Stimulated activated CD4-positive, alpha-beta T cell treated with anti-CD3 and anti-CD28 coated beads, Interleukin-12 subunit alpha, Interleukin-12 subunit beta, amount 100 ng/mL, for 4 hours (primary cell): ENCODE measurements around the gene SUPT3H.
"Not testable (repeated sequence)": the region's sequence is repeated elsewhere in the genome, so short reads cannot be mapped to it uniquely, and the experiment has no call there.

ENCODE experiments used
- DNase-seq: peaks from one replicate; pipeline ENCODE4 v3.0.0-alpha.2; 2020

SUPT3H gene

DNA sequence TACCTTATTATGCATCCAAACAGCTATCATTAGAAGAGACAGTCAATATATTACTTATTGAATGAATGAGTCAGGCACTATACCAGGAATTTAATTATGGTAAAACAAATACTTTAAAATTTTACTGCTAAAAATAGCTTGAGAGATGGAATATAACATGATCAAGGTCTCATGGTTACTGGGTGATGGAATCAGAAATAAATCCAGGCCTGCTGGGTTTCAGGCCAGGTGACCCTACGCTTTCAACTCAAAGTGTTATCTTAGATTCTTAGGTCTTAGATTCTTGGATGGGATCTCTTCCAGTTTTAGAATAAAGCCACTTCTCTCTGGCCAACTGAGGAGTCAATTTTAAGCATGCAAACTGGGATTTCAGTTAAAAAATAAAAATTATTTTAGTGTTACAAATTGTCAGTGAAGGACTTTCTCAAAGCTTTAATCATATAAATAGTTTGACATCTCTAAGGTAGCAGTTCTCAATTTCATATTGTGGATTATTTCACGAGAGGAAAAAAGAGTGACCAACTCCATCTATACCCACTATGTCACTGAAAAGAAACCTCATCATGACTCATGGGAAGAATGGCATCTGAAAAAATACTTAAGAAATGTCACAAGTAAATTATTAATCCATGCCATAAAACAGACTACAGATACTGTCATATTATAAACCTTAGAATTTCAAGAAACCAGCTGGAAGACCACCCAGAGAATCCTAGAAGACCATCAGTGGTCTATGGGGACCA, 333.1 kb downstream of the SUPT3H start:
- no peak for DNase-seq

GRCh38 chr6:45044086-45044485, 333.6 kb downstream of the SUPT3H start:
- DNase-seq: no peak

DNA sequence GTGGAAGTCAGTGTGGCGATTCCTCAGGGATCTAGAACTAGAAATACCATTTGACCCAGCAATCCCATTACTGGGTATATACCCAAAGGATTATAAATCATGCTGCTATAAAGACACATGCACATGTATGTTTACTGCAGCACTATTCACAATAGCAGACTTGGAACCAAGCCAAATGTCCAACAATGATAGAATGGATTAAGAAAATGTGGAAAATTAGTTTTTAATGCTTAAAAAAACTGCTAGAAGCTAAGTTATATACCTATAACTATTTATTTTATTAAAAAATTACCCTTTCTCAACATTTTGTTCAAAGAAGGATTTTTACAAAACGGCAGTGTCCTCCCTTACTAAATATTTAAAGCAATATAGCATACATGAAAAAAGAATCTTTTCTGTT, 335.1 kb downstream of the SUPT3H start:
- DNase-seq: not testable (repeated sequence)

- no peak for DNase-seq
Measured at GRCh38 chr6:45038226-45038625, 339.5 kb downstream of the SUPT3H start.

DNA sequence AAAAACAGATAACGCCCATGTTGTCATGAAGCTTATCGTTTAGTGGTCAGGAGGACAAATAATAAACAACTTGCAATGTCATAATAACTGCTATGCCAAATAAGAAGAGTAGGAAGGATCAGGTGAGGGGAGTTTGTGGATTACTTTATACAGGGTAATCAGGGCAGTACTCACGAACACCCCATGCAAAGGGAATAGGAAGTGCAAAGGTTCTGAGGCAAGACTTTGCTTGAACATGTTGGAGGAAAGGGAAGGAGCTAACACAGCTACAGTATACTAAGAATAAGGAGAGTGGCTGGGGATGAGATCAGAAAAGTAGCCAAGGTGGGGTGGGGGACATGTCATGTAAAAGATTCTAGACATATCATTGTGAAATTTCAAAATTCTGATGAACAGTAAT, 341.6 kb downstream of the SUPT3H start:
- no peak for DNase-seq

DNA sequence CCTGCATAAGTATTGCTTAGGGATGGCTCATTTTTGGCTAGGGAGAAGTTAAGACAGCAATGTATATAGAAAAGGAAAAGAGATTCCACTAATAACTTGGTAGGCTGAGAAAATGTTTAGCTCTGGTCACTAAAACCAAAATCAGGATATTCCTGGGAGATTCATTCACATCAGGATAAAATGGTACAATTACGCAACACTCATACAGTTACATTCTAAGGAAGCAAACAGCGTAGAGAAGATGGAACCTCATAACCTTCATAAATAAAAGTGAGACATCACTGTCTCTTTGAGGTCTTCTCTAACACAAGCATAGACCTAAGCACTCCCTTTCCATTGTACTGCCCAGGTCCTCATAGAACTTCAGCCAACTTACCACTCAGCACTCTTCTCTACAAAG, 345.3 kb downstream of the SUPT3H start:
- DNase-seq: no peak

GRCh38 chr6:45031601-45032000, 346.1 kb downstream of the SUPT3H start:
- no peak for DNase-seq

DNA sequence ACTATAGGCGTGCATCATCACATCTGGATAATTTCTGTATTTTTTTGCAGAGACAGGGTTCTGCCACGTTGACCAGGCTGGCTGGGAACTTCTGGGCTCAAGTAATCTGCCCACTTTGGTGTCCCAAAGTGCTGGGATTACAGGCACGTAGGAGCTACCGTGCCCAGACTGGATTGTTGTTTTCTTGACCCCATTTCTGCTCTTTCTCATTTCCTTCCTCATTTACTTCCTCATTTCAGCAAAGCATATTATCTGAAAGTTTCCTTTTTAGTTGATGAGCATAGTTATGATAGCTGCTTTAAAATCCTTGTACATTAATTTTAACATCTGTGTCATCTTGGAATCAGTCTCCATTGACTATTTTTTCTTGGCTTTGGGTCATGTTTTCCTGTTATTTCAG, 350.6 kb downstream of the SUPT3H start:
- no peak for DNase-seq

DNA sequence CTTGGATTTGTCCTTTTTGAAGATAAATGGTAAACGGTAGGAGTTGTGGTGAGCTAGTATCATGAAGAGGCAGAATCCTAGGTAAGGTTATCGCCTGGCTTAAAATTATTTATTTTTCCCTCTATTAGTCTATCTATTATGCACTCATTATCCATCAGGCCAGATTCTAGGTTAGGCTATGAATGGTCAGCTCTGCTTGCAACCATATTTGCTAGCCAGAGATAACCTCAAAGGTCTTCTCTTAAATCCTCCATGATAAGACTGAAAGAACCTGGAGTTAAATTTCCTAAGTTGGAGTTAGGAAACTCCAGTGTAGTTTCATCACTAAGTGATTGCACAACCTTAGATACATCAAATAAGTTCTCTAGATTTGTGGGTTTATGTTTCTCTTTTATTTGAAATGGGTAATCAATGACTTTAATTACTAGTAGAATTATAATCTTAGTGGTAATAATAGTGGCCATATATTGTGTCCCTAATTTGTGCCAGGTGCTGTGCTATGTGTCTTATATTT, 351.7 kb downstream of the SUPT3H start:
- no peak for DNase-seq

DNA sequence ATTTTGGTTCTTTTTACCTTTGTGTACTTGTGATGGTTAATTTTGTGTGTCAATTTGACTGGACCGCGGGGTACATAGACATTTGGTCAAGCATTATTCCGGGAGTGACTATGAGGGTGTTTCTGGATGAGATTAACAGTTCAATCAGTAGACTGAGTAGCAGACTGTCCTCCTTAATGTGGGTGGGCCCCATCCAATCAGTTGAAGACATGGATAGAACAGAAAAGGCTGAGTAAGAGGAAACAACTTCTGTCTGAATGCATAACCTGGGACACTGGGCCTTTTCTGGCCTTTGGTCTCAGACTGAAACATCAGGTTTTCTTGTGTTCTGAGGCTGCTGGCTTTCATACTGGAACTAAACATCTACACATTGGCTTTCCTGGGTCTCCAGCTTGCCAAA, 353.1 kb downstream of the SUPT3H start:
- no peak for DNase-seq

DNA sequence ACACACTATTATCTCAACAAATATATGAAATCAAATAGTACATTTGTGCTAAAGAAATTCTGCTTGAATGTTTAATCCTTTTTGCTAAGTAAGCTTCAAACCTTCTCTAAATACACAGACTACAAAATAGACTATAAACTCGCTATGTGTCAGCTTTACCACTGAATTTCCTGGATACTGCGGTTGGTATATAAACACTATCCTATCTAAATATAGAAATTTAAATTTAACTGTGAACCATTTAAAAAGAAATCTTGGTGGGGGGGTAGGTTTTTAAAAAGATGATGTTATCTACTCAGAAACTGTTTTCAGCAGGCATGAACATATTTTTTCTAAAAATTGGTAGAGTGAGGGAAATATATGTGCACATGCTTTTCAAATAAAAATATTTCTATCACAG, 356.1 kb downstream of the SUPT3H start:
- DNase-seq: no peak

DNA sequence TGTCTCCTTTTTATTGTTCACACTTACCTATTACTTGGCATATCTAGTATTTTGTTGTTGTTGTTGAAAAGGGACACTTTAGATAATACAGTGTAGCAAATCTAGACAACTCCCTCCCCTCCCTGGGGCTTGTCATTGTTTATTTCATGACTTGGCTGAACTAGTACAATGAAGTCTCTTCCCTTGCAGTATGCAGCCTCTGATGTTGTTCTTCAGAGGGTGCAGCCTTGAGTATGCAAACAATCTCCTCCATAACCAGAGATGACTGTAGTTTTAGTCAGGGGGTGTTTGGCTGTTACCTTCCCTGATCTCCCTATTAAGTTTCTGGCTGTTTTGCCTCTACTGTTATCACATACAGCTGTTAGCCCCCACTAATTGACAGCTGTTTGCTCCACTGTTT, 365.0 kb downstream of the SUPT3H start:
- no peak for DNase-seq

GRCh38 chr6:45009576-45009975, 368.2 kb downstream of the SUPT3H start:
- DNase-seq: no peak

DNA sequence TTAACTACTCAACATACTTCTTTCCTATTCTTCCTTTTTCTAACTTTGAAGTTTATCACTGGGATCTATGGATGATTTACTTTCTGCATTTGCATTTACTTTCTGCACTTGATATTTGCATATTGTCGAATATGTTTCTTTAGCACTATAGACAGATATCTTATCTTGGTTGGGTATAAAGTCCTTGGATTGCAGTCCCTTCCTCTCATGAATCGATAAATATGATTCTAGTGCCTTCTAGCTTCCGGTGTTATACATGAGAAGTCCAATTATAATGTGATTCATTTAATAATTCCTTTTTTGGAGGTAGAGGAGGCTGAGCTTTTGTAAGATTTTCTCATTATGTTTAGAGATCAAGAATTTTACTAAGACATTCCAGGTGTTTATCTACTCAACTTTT, 370.8 kb downstream of the SUPT3H start:
- DNase-seq: no peak

- no peak for DNase-seq
Measured at GRCh38 chr6:45003961-45004360, 373.8 kb downstream of the SUPT3H start.

GRCh38 chr6:45003387-45003786, 374.3 kb downstream of the SUPT3H start:
- DNase-seq: no peak

DNA sequence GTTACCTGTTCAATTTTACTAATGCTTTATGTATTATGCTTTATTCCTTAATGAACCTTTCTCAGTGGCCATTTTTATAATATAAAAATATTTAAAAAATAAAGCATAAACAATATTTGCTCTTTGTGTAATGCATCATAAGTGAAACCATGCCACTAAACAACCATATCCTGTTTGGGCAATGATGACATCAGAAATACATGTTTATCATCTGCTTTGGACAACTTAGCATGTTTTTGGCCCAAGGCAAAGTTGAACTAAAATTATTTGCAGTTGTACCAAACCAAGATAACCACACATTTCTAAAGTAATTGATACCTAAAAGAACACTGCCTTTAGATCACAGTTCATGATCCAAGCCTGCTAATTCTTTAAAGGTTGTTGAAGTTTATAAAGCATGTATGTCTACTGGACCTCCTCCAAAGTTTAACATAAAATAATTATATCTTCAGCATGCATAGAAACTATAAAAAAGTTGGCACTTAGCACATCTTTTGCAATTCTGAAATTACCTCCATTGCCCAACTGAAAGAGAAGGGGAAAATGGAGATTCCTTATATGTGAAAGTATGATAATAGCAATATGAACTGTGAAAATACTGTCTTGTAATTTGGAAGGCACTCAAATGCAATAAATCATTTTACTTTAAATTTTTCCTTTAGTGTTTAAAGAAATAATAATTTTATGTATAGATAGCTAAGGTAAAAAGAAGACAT, 375.2 kb downstream of the SUPT3H start:
- DNase-seq: no peak

DNA sequence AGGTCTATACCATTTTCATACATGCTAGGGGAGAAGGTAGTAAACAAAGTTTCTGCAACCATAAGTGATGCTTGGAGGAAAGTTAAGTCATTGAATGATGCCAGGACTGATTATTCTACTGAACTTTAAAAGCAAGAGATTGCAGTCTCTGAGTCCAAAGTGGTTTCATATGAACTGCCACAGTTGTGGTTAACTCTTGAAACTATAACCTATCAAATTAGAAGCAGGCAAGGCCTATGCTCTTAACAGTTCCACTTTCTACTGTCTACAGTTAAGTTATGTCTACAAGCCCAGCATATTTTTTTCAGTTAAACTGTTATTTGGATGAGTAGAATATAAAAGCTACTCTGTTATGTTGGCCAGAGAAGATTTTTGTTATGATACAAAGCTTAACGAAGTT, 376.1 kb downstream of the SUPT3H start:
- DNase-seq: no peak

DNA sequence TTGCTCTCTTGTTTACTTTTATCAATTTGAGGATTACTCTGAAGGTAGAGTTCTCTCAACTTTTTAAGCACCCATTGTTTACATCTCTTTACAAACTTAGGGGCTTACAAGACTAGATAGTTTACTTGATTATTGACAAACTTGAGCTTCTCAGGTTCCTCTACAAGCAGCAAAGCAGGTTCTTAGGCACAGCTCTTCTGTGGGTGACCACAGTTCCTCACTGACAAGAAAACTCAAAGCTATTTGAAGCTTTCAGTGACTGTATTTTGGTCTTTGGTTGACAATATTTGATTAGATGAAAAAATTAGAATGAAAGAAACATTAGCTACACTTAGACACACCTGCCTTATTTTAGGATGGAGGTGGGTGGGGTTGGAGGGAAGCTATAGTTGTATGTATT, 376.9 kb downstream of the SUPT3H start:
- no peak for DNase-seq

- no peak for DNase-seq
Measured at GRCh38 chr6:44999066-44999465, 378.7 kb downstream of the SUPT3H start.

- DNase-seq: no peak
Measured at GRCh38 chr6:44995486-44996132, 382.1 kb downstream of the SUPT3H start.

DNA sequence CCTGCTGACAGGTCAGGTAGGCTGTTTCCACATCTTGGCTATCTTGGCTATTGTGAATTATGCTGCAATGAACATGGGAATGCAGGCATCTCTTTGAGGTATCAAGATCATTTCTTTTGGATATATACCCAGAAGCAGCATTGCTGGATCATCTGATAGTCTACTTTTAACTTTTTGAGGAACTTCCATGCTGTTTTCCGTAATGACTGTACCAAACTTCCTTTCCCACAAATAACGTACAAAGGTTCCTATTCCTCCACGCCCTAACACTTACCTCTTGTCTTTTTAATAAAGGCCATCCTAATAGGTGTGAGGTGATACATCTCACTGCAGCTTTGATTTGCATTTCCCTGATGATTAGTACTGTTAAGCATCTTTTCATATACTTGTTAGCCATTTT, 388.3 kb downstream of the SUPT3H start:
- DNase-seq: no peak

- DNase-seq: no peak
Measured at GRCh38 chr6:44985006-44985405, 392.7 kb downstream of the SUPT3H start.
